GM18520 (cell line): Measurements from ENCODE around the gene PRR15.

Source experiments
- ATAC-seq: cut with Tn5 transposase; IDR thresholded peaks from one replicate; pipeline ENCODE4 v1.9.1; 2021; ENCODE audit not compliant: unreplicated experiment

PRR15 gene

GRCh38 chr7:29567174-29567573 lies 3.5 kb downstream of the PRR15 start:
- ATAC-seq = no peak

GRCh38 chr7:29569648-29570047 lies 6.0 kb downstream of the PRR15 start:
- ATAC-seq = no peak

- ATAC-seq = no peak
These were observed 8.9 kb downstream of the PRR15 start for GRCh38 chr7:29572558-29572957.

- no peak for ATAC-seq
These were observed 9.9 kb downstream of the PRR15 start for GRCh38 chr7:29573567-29573966.

GRCh38 chr7:29574659-29575058 lies 11.0 kb downstream of the PRR15 start:
- no peak for ATAC-seq

GRCh38 chr7:29587195-29587808 lies 23.7 kb downstream of the PRR15 start:
- peak; percentile 67 for ATAC-seq

- no peak for ATAC-seq
These were observed 24.6 kb downstream of the PRR15 start for GRCh38 chr7:29588212-29588611.

- peak; percentile 52 for ATAC-seq
These were observed 25.5 kb downstream of the PRR15 start for GRCh38 chr7:29588900-29589696.

- no peak for ATAC-seq
These were observed 29.2 kb downstream of the PRR15 start for GRCh38 chr7:29592866-29593265.

GRCh38 chr7:29593459-29593858 lies 29.8 kb downstream of the PRR15 start:
- no peak for ATAC-seq

GRCh38 chr7:29596593-29597178 lies 33.1 kb downstream of the PRR15 start:
- no peak for ATAC-seq

- ATAC-seq = no peak
These were observed 33.6 kb downstream of the PRR15 start for GRCh38 chr7:29597266-29597665.

- no peak for ATAC-seq
These were observed 34.5 kb downstream of the PRR15 start for GRCh38 chr7:29598137-29598536.

GRCh38 chr7:29598613-29599012 lies 35.0 kb downstream of the PRR15 start:
- ATAC-seq = no peak

- ATAC-seq = no peak
These were observed 35.4 kb downstream of the PRR15 start for GRCh38 chr7:29599026-29599425.

GRCh38 chr7:29600661-29601060 lies 37.0 kb downstream of the PRR15 start:
- ATAC-seq = no peak

- no peak for ATAC-seq
These were observed 40.4 kb downstream of the PRR15 start for GRCh38 chr7:29604052-29604451.

- ATAC-seq = no peak
These were observed 41.1 kb downstream of the PRR15 start for GRCh38 chr7:29604702-29605101.

GRCh38 chr7:29605671-29606070 lies 42.0 kb downstream of the PRR15 start:
- ATAC-seq = no peak

- ATAC-seq = no peak
These were observed 42.7 kb downstream of the PRR15 start for GRCh38 chr7:29606287-29606721.

GRCh38 chr7:29606830-29607229 lies 43.2 kb downstream of the PRR15 start:
- no peak for ATAC-seq

- no peak for ATAC-seq
These were observed 43.6 kb downstream of the PRR15 start for GRCh38 chr7:29607259-29607658.
